DMS 273 treated with DMSO at 0.1 percent for 48 hours (cell line): ENCODE data around the gene CPT1A.

Source experiments
- DNase-seq: peaks from one replicate; lab custom pipeline; 2025; lab: John Stamatoyannopoulos, UW

The CPT1A gene

GRCh38 chr11:68798221-68798813, 43.4 kb downstream of the CPT1A start:
- no peak for DNase-seq

GRCh38 chr11:68796801-68797200, 44.9 kb downstream of the CPT1A start:
- DNase-seq, result no peak

- no peak for DNase-seq
Observed at GRCh38 chr11:68792400-68792966, 49.2 kb downstream of the CPT1A start.

GRCh38 chr11:68784653-68785052, 57.1 kb downstream of the CPT1A start:
- no peak for DNase-seq

DNA sequence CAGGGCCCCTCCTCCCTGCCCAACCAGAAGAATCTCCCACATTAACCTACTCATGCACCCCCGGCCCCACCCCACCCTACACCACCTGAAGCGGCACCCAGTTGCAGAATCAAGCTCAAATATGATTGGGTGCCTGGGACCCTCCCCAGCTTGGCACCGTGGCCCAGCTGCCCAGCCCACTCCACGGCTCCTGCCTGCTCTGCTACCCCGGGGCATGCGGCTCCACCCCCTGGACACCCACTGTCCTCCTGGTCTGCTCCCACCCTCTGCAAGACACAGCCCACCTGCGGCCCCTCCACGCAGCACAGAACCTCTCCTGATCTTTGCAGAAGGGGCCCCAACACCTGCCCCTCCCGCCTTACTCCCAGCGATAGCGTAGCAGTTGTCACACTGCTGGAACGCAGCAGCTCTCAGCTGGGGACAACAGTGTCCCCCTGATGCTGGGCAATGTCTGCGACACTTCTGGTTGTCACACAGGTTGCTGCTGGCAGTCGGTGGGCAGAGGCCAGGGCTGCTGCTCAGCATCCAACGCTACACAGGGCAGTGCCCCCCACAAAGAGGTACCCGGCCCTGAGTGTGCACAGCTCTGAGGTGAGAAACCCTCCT, 58.4 kb downstream of the CPT1A start:
- DNase-seq, result no peak

GRCh38 chr11:68782711-68783110, 59.0 kb downstream of the CPT1A start:
- DNase-seq, result no peak

DNA sequence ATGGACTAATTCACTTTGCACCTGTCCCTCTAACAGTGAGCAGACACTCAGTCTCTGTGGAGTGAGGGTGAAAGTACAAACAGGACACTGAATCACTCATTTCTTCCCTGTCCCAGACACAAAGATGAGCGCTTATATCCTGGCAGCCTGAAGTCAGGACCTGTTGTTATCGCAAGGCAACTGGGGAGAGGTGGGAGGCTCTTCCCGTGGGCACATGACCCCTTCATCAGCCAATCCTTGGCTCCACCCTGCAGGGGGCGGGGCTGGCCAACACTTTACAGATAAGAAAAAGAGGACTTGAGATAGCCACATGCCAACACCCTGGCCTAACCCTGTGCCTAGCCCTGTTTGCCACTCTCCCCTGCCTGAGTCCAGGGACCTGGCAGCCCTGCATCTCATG, 60.9 kb downstream of the CPT1A start:
- no peak for DNase-seq

DNA sequence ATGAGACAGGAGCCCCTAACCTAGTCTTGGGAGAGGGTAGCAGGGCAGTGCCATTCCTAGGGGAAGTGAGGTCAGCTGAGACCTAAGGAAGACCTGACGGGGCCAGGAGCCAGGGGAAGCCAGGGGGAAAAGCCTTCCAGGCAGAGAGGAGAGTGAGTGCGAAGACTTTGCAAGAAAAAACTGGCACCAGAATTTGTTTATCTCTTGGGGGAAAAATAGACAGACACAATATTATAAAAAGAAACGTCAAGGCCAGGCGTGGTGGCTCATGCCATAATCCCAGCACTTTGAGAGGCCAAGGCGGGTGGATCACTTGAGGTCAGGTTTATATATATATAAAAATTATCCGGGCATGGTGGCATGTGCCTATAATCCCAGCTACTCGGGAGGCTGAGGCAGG, 63.5 kb downstream of the CPT1A start:
- no peak for DNase-seq

DNA sequence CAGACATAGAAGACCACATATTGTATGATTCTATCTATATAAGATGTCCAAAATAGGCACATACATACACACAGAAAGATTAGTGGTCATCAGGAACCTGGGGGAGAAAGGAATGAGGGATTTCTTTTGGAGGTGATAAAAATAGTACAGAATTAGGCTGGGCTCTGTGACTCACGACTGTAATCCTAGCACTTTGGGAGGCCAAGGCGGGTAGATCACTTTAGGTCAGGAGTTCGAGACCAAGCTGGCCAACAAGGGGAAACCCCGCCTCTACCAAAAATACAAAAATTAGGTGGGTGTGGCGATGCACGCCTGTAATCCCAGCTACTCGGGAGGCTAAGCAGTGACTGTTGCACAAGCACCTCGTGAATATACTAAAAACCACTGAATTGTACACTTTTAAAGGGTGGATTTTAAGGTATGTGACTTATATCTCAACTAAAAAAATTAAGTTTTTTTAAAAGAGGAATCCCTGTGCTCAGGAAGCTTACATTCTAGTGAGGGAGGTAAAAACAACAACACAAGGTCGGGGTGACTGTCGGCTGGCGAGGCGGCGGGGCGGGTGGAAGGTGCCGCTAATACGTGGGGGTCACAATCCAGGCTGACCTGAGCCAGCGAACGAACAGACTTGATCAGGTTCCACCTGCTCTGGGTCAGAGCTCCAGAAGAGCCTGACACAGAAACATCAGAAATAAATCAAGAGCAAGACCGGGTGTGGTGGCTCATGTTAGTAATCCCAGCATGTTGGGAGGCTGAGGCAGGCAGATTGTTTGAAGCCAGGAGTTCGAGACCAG, 65.1 kb downstream of the CPT1A start:
- DNase-seq, result no peak

- DNase-seq, result no peak
Observed at GRCh38 chr11:68775951-68776388, 65.7 kb downstream of the CPT1A start.

DNA sequence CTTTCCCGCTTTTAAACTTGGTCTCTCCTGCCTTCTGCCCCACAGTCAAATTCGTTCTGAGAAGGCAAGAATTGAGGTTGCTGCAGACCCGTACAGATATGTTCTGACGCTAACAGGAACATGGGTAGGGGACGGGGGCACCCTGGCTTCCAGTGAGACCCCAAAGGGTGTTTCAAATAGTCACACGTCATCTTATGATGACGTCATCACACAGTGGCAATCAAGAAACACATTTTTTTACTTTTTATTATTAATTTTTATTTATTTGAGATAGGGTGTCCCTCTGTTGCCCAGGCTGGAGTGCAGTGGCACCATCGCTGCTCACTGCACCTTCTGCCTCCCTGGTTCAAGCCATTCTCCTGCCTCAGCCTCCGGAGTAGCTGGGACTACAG, 67.5 kb downstream of the CPT1A start:
- no peak for DNase-seq

DNA sequence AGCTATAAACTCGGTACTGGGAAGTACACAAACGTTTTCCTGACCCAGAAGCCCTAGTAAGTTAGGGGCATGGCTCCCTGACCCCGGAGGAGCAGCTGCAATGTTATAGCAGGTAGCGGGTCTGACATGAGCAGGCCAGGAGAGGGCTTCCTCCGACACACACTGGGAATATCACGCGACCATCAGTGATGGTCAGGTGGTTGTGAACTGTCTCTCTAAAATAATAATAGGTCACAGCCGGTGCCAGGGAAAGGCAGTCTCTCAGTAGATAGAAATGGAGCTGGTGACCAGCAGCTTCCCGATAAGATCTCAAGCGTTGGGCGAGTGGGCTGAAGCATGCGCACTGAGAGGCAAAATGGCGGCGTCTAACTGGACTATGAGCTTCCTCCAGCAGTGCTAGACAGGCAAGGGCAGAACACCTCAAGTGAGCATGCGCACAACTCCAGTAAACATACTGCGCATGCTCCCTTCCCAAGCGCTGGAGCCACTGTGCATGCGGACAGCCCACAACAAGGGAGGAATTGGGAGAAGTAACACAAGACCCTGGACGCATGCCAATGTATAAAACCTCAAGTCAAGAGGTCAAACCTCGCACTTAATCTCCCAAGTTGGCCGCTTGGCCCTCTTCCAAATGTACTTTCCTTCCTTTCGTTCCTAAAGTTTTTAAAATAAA, 68.1 kb downstream of the CPT1A start:
- DNase-seq, result no peak

DNA sequence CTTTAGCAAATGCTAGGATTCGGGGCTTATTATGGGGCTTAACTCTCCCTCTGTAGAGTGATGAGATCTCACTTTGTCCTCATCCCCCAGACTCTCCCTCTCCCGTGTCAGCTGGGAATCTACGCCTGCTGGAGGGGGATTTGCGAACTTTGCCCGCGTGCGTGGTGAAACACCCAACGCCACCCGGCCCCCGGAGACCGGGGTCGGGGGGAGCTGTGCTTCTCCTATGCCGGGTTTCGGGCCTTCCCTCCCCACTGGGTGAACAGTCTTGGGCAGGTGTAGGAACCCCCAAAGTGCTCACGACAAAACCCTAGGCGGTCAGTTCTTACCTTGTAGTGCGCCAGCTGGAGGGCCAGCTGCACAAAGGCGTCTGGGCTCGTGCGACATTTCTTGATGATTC, 68.8 kb downstream of the CPT1A start:
- no peak for DNase-seq

GRCh38 chr11:68770781-68771180, 70.9 kb downstream of the CPT1A start:
- no peak for DNase-seq

- no peak for DNase-seq
Observed at GRCh38 chr11:68767672-68768071, 74.0 kb downstream of the CPT1A start.

DNA sequence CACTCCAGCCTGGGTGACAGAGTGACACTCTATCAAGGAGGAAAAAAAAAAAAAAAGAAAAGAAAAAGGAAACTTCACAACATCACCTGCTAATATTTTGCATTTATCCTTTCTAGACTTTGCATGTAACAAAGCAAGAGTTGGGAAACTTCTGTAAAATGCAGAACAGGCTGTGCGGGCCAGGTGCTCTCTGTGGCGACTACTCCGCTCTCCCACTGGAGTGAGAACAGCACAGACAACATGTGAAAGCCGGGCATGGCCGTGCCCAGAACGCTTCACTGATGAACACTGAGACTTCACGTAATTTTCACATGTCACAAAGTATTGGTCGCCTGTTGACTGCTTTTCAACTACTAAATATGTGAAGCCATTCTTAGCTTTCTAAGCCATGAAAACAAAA, 74.9 kb downstream of the CPT1A start:
- no peak for DNase-seq

GRCh38 chr11:68764746-68765145, 77.0 kb downstream of the CPT1A start:
- no peak for DNase-seq

DNA sequence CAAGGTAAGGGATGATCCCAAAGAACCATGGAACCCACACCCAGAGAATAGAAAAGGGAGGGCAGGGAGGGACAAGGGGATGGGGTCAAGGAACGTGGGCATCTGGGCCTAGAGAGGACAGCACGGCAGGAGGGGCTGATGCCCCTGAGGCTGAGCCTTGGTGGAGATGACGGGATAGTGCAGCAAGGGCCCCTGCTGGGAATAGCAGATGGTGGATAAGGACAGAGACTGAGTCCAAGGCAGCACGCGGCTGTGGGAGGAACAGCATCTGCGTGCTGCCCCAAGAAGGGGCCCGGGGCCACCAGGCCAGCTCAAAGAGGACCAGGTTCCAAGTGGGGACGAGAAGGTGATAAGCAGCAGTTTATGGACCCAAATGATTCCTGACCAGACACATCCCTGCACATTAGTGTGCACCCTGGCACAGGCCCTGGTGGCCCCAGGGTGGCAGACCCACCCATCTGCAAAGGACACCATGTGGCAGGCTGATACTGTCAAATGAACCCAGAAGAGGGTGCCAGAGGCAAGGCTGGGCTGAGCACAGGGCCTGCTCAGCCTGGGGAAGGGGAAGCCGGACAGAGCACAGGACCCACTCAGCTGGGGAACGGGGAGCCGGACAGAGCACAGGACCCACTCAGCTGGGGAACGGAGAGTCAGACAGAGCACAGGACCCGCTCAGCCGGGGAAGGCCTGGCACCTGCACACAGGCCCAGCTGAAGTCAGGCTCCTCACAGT, 77.6 kb downstream of the CPT1A start:
- no peak for DNase-seq

- DNase-seq, result no peak
Observed at GRCh38 chr11:68763181-68763721, 78.5 kb downstream of the CPT1A start.

- no peak for DNase-seq
Observed at GRCh38 chr11:68762481-68762880, 79.2 kb downstream of the CPT1A start.

- DNase-seq, result no peak
Observed at GRCh38 chr11:68761801-68762200, 79.9 kb downstream of the CPT1A start.

DNA sequence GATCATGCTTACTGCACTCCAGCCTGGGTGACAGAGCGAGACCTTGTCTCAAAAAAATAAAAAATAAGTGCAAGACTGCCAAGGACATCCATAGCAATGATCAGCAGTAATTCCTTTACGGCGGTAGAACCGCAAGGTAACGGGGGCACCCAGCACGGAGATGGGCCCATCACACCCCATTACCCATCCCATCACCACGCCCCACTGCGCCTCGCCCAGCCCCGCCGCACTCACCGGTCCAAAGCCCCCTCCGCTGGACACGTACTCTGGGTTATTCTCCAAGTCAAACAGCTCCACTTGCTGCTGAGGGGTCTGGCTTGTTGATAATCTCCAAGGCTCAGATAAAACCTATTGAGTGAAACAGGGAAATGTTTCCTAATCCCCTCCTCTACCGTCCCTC, 81.7 kb downstream of the CPT1A start:
- DNase-seq, result no peak
